Measurements from ENCODE around the gene USH2A.

USH2A gene

DNA sequence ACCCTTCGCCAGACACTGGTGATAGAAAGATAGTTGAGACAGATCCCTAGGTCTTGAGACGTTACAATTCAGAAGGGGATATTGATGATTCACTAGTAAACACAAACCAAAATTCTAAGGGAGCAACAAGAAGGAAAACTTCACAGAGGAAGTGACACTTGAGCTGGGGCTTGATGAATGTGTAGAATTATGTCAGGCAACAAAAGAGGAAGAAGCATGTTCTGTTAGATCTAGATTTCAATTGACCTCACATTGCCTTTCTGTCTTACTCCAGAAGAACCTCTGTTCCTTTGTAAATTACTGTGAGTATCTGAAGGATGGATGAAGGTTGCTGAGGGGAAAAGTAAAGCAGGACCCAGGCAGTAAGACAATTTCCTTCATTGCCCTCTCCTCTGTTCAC is 528.0 kb downstream of the USH2A start:
- Histone ChIP-seq H3K36me3 (ENCODE audit: low read length) (no peaks in the 10 kb centered on the region), H3K27ac (ENCODE audit: low read depth, low read length) (no peak overlapping the region), H4K20me1 (ENCODE audit: low read depth, low read length) (no peaks in the 10 kb centered on the region), H3K4me3 (ENCODE audit: insufficient read depth, low read length, poor library complexity, severe bottlenecking) (no peak overlapping the region), H3K9ac (ENCODE audit: low read length) (no peak overlapping the region), H2AFZ (ENCODE audit: low read depth, low read length, severe bottlenecking) (no peak overlapping the region), H3K27me3 (ENCODE audit: low read length) (no peaks in the 10 kb centered on the region), H3K4me2 (ENCODE audit: low read depth, low read length, poor library complexity, severe bottlenecking) (no peak overlapping the region), H3K79me2 (ENCODE audit: insufficient read depth, low read length) (no peaks in the 10 kb centered on the region), H3K9me3 (ENCODE audit: insufficient read depth, low read length) (no peaks in the 10 kb centered on the region), H3K9me2 (replicated peaks; ENCODE audit: insufficient read depth, low read length) (no peaks in the 10 kb centered on the region), H3F3A (ENCODE audit: insufficient read depth) (no peaks in the 10 kb centered on the region)
- no peak for TF ChIP-seq EZH2phosphoT487 (conservative IDR thresholded peaks at IDR 0.05; ENCODE audit: low read length)
- TF ChIP-seq, protein P1, sequence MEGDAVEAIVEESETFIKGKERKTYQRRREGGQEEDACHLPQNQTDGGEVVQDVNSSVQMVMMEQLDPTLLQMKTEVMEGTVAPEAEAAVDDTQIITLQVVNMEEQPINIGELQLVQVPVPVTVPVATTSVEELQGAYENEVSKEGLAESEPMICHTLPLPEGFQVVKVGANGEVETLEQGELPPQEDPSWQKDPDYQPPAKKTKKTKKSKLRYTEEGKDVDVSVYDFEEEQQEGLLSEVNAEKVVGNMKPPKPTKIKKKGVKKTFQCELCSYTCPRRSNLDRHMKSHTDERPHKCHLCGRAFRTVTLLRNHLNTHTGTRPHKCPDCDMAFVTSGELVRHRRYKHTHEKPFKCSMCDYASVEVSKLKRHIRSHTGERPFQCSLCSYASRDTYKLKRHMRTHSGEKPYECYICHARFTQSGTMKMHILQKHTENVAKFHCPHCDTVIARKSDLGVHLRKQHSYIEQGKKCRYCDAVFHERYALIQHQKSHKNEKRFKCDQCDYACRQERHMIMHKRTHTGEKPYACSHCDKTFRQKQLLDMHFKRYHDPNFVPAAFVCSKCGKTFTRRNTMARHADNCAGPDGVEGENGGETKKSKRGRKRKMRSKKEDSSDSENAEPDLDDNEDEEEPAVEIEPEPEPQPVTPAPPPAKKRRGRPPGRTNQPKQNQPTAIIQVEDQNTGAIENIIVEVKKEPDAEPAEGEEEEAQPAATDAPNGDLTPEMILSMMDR (IDR thresholded peaks at IDR 0.05; ENCODE audit: insufficient read depth, low read length, poor library complexity, severe bottlenecking): no peak

DNA sequence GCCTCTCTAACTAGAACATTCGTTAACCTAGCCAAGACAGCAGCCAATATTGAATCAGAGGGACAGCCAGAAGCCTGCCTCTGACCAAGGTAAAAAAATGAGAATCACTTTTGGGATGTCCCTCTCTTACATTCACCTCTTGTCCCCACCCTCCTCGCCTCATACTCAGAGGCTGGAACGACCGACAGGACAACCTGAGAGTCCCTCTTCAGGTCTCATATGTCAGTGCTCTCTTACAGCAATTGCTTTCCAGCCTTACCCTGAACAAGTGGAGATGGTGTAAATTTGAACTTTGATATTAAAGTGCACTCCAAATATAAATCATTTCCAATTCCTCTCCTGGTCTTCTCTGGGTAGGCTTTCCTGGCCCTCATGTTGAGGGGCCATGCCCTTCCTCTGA is 528.6 kb downstream of the USH2A start:
- Histone ChIP-seq H3K9me2 (replicated peaks; ENCODE audit: insufficient read depth, low read length) (no peaks in the 10 kb centered on the region), H3K27ac (ENCODE audit: low read depth, low read length) (no peak overlapping the region), H3K36me3 (ENCODE audit: low read length) (no peaks in the 10 kb centered on the region), H3K79me2 (ENCODE audit: insufficient read depth, low read length) (no peaks in the 10 kb centered on the region), H3K4me3 (ENCODE audit: insufficient read depth, low read length, poor library complexity, severe bottlenecking) (no peak overlapping the region), H3K4me2 (ENCODE audit: low read depth, low read length, poor library complexity, severe bottlenecking) (no peak overlapping the region), H3F3A (ENCODE audit: insufficient read depth) (no peaks in the 10 kb centered on the region), H2AFZ (ENCODE audit: low read depth, low read length, severe bottlenecking) (no peak overlapping the region), H4K20me1 (ENCODE audit: low read depth, low read length) (no peaks in the 10 kb centered on the region), H3K9me3 (ENCODE audit: insufficient read depth, low read length) (no peaks in the 10 kb centered on the region), H3K9ac (ENCODE audit: low read length) (no peak overlapping the region), H3K27me3 (ENCODE audit: low read length) (no peaks in the 10 kb centered on the region)
- TF ChIP-seq, protein P1 (IDR thresholded peaks at IDR 0.05; ENCODE audit: insufficient read depth, low read length, poor library complexity, severe bottlenecking): no peak
- TF ChIP-seq EZH2phosphoT487 (conservative IDR thresholded peaks at IDR 0.05; ENCODE audit: low read length): no peak

DNA sequence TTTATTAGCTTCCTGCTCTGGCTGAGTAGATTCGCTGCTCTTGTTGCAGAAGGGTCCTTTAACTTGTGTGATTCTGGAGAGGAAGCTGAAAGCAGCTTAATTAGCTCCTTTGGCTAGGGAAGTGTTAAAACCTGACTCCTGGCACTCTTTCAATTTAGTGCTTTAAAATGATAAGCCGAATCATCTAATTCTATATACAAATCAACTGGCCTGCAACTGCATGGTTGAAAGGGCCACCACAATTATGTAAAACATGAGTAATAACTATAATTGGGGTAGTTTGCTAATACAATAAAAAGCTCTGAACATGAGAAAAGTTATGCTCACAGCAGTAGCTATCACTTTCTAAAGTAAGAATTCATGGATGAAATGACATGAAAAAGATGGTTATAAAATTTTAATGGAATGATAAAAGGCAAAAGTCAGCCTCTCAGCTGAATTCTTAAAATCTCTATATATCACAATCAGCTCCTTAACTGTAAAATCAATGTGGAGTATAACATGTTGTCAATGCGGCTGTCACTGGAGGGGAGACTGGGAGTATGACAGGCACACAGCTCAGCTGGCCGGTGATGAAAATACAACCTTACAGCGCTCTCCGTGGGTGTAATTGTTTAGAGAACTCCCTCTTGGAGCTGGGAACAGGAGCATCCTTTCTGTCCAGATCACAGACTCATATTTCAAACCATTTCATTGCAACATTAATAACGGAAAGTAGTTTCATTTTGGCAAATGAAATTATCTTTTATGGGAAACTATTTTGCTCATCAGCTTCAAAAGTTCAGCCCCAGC is 531.8 kb downstream of the USH2A start:
- no peaks in the 10 kb centered on the region for H3K9me3 ChIP-seq (ENCODE audit: insufficient read depth, low read length)
- H3K9me2 ChIP-seq (replicated peaks; ENCODE audit: insufficient read depth, low read length): no peaks in the 10 kb centered on the region
- H3K27me3 ChIP-seq (ENCODE audit: low read length): no peaks in the 10 kb centered on the region
- no peak overlapping the region for H3K27ac ChIP-seq (ENCODE audit: low read depth, low read length)
- no peak overlapping the region for H3K4me2 ChIP-seq (ENCODE audit: low read depth, low read length, poor library complexity, severe bottlenecking)
- H4K20me1 ChIP-seq (ENCODE audit: low read depth, low read length): no peaks in the 10 kb centered on the region
- H3K9ac ChIP-seq (ENCODE audit: low read length): no peak overlapping the region
- TF ChIP-seq, protein P1 (IDR thresholded peaks at IDR 0.05; ENCODE audit: insufficient read depth, low read length, poor library complexity, severe bottlenecking): no peak
- TF ChIP-seq EZH2phosphoT487 (conservative IDR thresholded peaks at IDR 0.05; ENCODE audit: low read length): no peak
- no peaks in the 10 kb centered on the region for H3K36me3 ChIP-seq (ENCODE audit: low read length)
- H3F3A ChIP-seq (ENCODE audit: insufficient read depth): no peaks in the 10 kb centered on the region
- H3K79me2 ChIP-seq (ENCODE audit: insufficient read depth, low read length): no peaks in the 10 kb centered on the region
- H2AFZ ChIP-seq (ENCODE audit: low read depth, low read length, severe bottlenecking): no peak overlapping the region
- no peak overlapping the region for H3K4me3 ChIP-seq (ENCODE audit: insufficient read depth, low read length, poor library complexity, severe bottlenecking)

All from SU-DHL-6 (cell line).